Measurements from ENCODE around the gene CDC6.

The CDC6 gene

DNA sequence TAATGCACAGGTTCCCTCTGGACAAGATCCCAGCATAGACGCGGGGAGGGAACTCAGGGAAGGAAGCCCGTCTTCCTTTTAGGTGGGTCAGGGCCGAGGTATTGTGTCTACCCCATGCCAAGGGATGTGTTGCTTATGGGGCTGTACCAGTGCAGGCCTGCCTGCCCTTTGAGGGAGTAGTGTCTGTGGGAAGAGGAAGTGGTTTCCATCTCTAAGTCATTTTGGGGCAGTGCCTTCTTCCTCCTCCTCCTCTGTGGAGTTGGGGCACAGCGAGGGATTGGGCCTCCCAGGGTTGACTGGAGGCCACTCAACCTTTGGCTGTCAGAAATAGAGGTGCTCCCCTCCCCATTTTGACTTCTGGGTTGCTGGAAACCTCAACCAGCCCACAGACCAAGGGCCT, 50.4 kb downstream of the CDC6 start:
- Histone ChIP-seq H3K36me3 (replicated peaks; ENCODE audit: low read depth, low read length) (peaks cover 7% of the 10 kb centered on the region), H3K4me3 (ENCODE audit: low read length) (no peak overlapping the region), H3K4me2 (ENCODE audit: low read length) (no peak overlapping the region), H3K27me3 (ENCODE audit: low read depth, low read length) (no peaks in the 10 kb centered on the region), H3K79me2 (ENCODE audit: low read length) (peaks cover 37% of the 10 kb centered on the region), H3K27ac (ENCODE audit: low read length) (no peak overlapping the region), H2AFZ (ENCODE audit: low read depth, low read length) (no peak overlapping the region), H3K9ac (ENCODE audit: low read length) (no peak overlapping the region), H3K4me1 (ENCODE audit: low read length) (peaks cover 24% of the 10 kb centered on the region), H4K20me1 (ENCODE audit: insufficient read depth, low read length) (peaks cover 76% of the 10 kb centered on the region), H3K9me3 (ENCODE audit: insufficient read depth, low read length) (no peaks in the 10 kb centered on the region)
- no peak for TF ChIP-seq EZH2phosphoT487 (IDR thresholded peaks at IDR 0.05; ENCODE audit: low read depth)
- TF ChIP-seq, protein P1, sequence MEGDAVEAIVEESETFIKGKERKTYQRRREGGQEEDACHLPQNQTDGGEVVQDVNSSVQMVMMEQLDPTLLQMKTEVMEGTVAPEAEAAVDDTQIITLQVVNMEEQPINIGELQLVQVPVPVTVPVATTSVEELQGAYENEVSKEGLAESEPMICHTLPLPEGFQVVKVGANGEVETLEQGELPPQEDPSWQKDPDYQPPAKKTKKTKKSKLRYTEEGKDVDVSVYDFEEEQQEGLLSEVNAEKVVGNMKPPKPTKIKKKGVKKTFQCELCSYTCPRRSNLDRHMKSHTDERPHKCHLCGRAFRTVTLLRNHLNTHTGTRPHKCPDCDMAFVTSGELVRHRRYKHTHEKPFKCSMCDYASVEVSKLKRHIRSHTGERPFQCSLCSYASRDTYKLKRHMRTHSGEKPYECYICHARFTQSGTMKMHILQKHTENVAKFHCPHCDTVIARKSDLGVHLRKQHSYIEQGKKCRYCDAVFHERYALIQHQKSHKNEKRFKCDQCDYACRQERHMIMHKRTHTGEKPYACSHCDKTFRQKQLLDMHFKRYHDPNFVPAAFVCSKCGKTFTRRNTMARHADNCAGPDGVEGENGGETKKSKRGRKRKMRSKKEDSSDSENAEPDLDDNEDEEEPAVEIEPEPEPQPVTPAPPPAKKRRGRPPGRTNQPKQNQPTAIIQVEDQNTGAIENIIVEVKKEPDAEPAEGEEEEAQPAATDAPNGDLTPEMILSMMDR (IDR thresholded peaks at IDR 0.05; ENCODE audit: low read depth, low read length) = no peak

- Histone ChIP-seq H3K4me1 (ENCODE audit: low read length) (peaks cover 24% of the 10 kb centered on the region), H3K27me3 (ENCODE audit: low read depth, low read length) (no peaks in the 10 kb centered on the region), H3K79me2 (ENCODE audit: low read length) (peaks cover 40% of the 10 kb centered on the region), H3K9ac (ENCODE audit: low read length) (no peak overlapping the region), H4K20me1 (ENCODE audit: insufficient read depth, low read length) (peaks cover 80% of the 10 kb centered on the region), H3K27ac (ENCODE audit: low read length) (no peak overlapping the region), H3K4me3 (ENCODE audit: low read length) (no peak overlapping the region), H3K36me3 (replicated peaks; ENCODE audit: low read depth, low read length) (peaks cover 10% of the 10 kb centered on the region), H3K9me3 (ENCODE audit: insufficient read depth, low read length) (no peaks in the 10 kb centered on the region), H3K4me2 (ENCODE audit: low read length) (no peak overlapping the region), H2AFZ (ENCODE audit: low read depth, low read length) (no peak overlapping the region)
- TF ChIP-seq EZH2phosphoT487 (IDR thresholded peaks at IDR 0.05; ENCODE audit: low read depth) = no peak
- TF ChIP-seq, protein P1 (IDR thresholded peaks at IDR 0.05; ENCODE audit: low read depth, low read length) = no peak
Measured at GRCh38 chr17:40338941-40339649, 51.4 kb downstream of the CDC6 start.

DNA sequence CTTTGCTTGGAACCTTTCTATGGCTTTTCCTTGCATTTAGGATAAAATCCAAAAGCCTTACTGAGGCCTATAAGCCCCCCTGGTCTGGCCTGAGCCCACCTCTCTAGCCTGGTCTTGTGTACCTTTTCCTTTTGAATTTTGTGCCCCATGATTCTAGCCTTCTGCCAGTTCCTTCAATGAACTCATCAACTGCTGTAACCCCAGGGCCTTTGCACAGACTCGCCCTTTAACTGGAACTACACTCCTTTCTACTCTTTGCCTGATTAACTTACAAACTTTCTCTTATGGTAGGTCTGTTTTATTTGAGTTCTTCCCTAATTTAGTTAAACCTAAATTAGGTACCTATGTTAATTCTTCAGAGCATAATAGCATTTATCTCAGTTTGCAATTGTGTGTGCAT, 52.6 kb downstream of the CDC6 start:
- Histone ChIP-seq H3K9ac (ENCODE audit: low read length) (no peak overlapping the region), H3K4me2 (ENCODE audit: low read length) (peak overlapping the region; percentile 93), H3K36me3 (replicated peaks; ENCODE audit: low read depth, low read length) (peaks cover 10% of the 10 kb centered on the region), H2AFZ (ENCODE audit: low read depth, low read length) (no peak overlapping the region), H3K27ac (ENCODE audit: low read length) (no peak overlapping the region), H3K4me1 (ENCODE audit: low read length) (peaks cover 24% of the 10 kb centered on the region), H3K4me3 (ENCODE audit: low read length) (peak overlapping the region; percentile 78; the same call in 1 of the 2 replicates), H3K27me3 (ENCODE audit: low read depth, low read length) (no peaks in the 10 kb centered on the region), H3K79me2 (ENCODE audit: low read length) (peaks cover 36% of the 10 kb centered on the region), H3K9me3 (ENCODE audit: insufficient read depth, low read length) (no peaks in the 10 kb centered on the region), H4K20me1 (ENCODE audit: insufficient read depth, low read length) (peaks cover 81% of the 10 kb centered on the region)
- TF ChIP-seq EZH2phosphoT487 (IDR thresholded peaks at IDR 0.05; ENCODE audit: low read depth) = no peak
- TF ChIP-seq, protein P1 (IDR thresholded peaks at IDR 0.05; ENCODE audit: low read depth, low read length) = no peak

GRCh38 chr17:40340880-40341807, 53.5 kb downstream of the CDC6 start:
- Histone ChIP-seq H3K4me2 (ENCODE audit: low read length) (peak overlapping the region; percentile 93), H3K36me3 (replicated peaks; ENCODE audit: low read depth, low read length) (peaks cover 10% of the 10 kb centered on the region), H3K4me1 (ENCODE audit: low read length) (peaks cover 24% of the 10 kb centered on the region), H2AFZ (ENCODE audit: low read depth, low read length) (no peak overlapping the region), H3K27ac (ENCODE audit: low read length) (no peak overlapping the region), H3K27me3 (ENCODE audit: low read depth, low read length) (no peaks in the 10 kb centered on the region), H4K20me1 (ENCODE audit: insufficient read depth, low read length) (peaks cover 84% of the 10 kb centered on the region), H3K4me3 (ENCODE audit: low read length) (peak overlapping the region; percentile 78), H3K9me3 (ENCODE audit: insufficient read depth, low read length) (no peaks in the 10 kb centered on the region), H3K79me2 (ENCODE audit: low read length) (peaks cover 31% of the 10 kb centered on the region), H3K9ac (ENCODE audit: low read length) (peak overlapping the region; percentile 40)
- TF ChIP-seq, protein P1 (IDR thresholded peaks at IDR 0.05; ENCODE audit: low read depth, low read length) = peak; percentile 31; the same call in 1 of the 2 replicates
- TF ChIP-seq EZH2phosphoT487 (IDR thresholded peaks at IDR 0.05; ENCODE audit: low read depth) = no peak

Measured in OCI-LY3 (cell line).